BLaER1 (cell line): ENCODE data around the gene SLC9C2.
"Not testable (repeated sequence)": the region's sequence is repeated elsewhere in the genome, so short reads cannot be mapped to it uniquely, and the experiment has no call there.

Source experiments
- H3K27ac ChIP-seq: shearing (Covaris generic); formaldehyde crosslinking; 2 replicates; pipeline ENCODE4 v1.8.1; 2022
- H3K27me3 ChIP-seq: shearing (Covaris generic); formaldehyde crosslinking; 2 replicates; pipeline ENCODE4 v1.8.1; 2022
- H3K36me3 ChIP-seq: shearing (Covaris generic); formaldehyde crosslinking; 2 replicates; pipeline ENCODE4 v1.8.1; 2022
- H3K4me1 ChIP-seq: shearing (Covaris generic); formaldehyde crosslinking; 2 replicates; pipeline ENCODE4 v1.8.1; 2022
- H3K4me2 ChIP-seq: shearing (Covaris generic); formaldehyde crosslinking; 2 replicates; pipeline ENCODE4 v1.8.1; 2022
- H3K4me3 ChIP-seq: shearing (Covaris generic); formaldehyde crosslinking; 2 replicates; pipeline ENCODE4 v1.8.1; 2022
- H3K9ac ChIP-seq: shearing (Covaris generic); formaldehyde crosslinking; 2 replicates; pipeline ENCODE4 v1.8.1; 2022
- H3K9me3 ChIP-seq: shearing (Covaris generic); formaldehyde crosslinking; 2 replicates; pipeline ENCODE4 v1.8.1; 2022
- H4K20me1 ChIP-seq: shearing (Covaris generic); formaldehyde crosslinking; 2 replicates; pipeline ENCODE4 v1.8.1; 2022
- Cebpa-rat ChIP-seq: shearing (Covaris generic); IDR thresholded peaks from 2 replicates; pipeline ENCODE4 v1.8.1; 2022

The SLC9C2 gene

DNA sequence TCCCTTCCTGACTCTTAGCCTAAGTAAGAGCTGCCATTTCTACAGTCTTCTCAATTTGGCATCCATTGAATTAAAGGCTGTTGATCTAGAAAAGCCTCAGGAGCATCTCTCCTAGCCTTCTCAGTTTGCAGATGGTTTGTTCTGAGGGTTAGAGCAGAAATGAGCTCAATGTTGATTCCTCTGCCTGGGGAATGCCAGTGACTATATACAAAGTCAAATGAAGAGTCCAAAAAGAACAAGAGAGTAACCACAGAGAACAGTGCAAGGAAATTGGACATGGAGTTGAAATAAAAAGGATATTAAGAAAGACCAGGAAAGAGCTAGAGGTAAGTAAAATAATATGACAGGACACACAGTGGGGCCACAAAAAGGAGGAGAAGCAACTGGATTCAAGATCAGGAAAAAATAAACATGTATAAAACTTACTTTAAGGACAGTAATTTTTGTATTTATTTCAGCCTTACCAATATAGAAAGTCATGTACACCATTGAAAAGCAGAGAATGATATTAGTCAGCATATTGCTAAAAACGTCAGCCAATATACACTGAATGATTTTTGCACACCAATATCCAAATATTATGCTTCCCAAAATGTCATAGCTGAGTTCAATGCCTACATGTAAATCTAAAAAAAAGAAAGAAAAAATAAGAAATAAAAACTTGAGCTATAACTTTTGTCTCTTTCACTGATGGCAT lies 21.3 kb downstream of the SLC9C2 start:
- no peak overlapping the region for H3K4me3 ChIP-seq
- no peak overlapping the region for H3K9ac ChIP-seq
- TF ChIP-seq Cebpa-rat = no peak
- H3K4me1 ChIP-seq = no peaks in the 10 kb centered on the region
- no peak overlapping the region for H3K4me2 ChIP-seq
- no peaks in the 10 kb centered on the region for H3K9me3 ChIP-seq
- no peaks in the 10 kb centered on the region for H3K36me3 ChIP-seq
- H3K27me3 ChIP-seq = no peaks in the 10 kb centered on the region
- H3K27ac ChIP-seq = no peak overlapping the region
- no peaks in the 10 kb centered on the region for H4K20me1 ChIP-seq

DNA sequence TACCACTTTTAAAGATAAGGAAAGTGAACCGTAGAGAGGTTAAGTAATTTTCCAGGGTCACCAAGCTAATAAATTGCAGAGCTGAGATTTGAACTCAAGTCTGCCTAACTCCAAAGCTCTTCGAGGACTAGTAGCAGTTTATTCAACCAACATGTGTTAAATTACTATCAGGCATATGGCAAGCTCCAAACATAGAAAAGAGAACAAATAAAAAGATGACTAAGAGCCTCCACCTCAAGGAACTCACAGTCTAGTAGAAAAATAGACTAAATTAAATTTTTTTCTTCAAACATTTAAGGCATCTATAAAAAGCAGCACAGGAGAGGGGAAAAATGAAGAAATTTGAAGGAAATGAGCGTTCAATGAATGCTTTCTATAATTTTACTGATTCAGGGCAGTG lies 22.2 kb downstream of the SLC9C2 start:
- no peak for TF ChIP-seq Cebpa-rat
- Histone ChIP-seq H3K9me3 (no peaks in the 10 kb centered on the region), H3K36me3 (no peaks in the 10 kb centered on the region), H3K4me3 (no peak overlapping the region), H3K9ac (no peak overlapping the region), H3K27ac (no peak overlapping the region), H4K20me1 (no peaks in the 10 kb centered on the region), H3K4me2 (no peak overlapping the region), H3K4me1 (no peaks in the 10 kb centered on the region), H3K27me3 (no peaks in the 10 kb centered on the region)

- Histone ChIP-seq H3K9ac (no peak overlapping the region), H3K4me2 (no peak overlapping the region), H3K27me3 (no peaks in the 10 kb centered on the region), H3K9me3 (no peaks in the 10 kb centered on the region), H3K27ac (no peak overlapping the region), H3K36me3 (no peaks in the 10 kb centered on the region), H4K20me1 (no peaks in the 10 kb centered on the region), H3K4me1 (no peaks in the 10 kb centered on the region), H3K4me3 (no peak overlapping the region)
- TF ChIP-seq Cebpa-rat = no peak
Observed at GRCh38 chr1:173580071-173580470, 22.8 kb downstream of the SLC9C2 start.

DNA sequence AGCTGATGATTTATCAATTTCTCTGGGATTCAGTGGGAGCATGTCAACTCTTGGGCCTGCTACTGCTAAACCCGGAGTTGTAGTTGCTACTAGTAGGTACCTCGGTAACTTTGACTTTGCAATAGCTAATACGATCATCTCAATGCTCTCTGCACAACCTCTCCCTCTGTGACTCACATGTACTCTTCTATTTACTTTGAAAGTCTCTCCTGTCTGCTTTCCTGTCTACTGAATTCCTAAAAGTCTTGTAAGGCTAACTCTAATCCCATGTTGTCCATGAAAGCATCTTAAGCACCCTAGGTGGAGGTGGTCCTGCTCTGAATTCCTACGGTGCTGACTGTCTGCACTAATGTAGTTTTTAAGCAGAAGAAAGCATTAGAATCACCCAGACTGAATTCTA lies 29.3 kb downstream of the SLC9C2 start:
- no peaks in the 10 kb centered on the region for H3K27me3 ChIP-seq
- H4K20me1 ChIP-seq = no peaks in the 10 kb centered on the region
- H3K9ac ChIP-seq = no peak overlapping the region
- no peaks in the 10 kb centered on the region for H3K36me3 ChIP-seq
- H3K4me2 ChIP-seq = no peak overlapping the region
- no peaks in the 10 kb centered on the region for H3K9me3 ChIP-seq
- H3K4me3 ChIP-seq = no peak overlapping the region
- no peak for TF ChIP-seq Cebpa-rat
- no peak overlapping the region for H3K27ac ChIP-seq
- no peaks in the 10 kb centered on the region for H3K4me1 ChIP-seq

- no peaks in the 10 kb centered on the region for H3K9me3 ChIP-seq
- TF ChIP-seq Cebpa-rat = no peak
- H3K4me2 ChIP-seq = no peak overlapping the region
- H3K9ac ChIP-seq = no peak overlapping the region
- H3K4me3 ChIP-seq = no peak overlapping the region
- no peaks in the 10 kb centered on the region for H3K4me1 ChIP-seq
- no peaks in the 10 kb centered on the region for H3K36me3 ChIP-seq
- H4K20me1 ChIP-seq = no peaks in the 10 kb centered on the region
- H3K27ac ChIP-seq = no peak overlapping the region
- H3K27me3 ChIP-seq = no peaks in the 10 kb centered on the region
Observed at GRCh38 chr1:173572201-173572873, 30.5 kb downstream of the SLC9C2 start.

DNA sequence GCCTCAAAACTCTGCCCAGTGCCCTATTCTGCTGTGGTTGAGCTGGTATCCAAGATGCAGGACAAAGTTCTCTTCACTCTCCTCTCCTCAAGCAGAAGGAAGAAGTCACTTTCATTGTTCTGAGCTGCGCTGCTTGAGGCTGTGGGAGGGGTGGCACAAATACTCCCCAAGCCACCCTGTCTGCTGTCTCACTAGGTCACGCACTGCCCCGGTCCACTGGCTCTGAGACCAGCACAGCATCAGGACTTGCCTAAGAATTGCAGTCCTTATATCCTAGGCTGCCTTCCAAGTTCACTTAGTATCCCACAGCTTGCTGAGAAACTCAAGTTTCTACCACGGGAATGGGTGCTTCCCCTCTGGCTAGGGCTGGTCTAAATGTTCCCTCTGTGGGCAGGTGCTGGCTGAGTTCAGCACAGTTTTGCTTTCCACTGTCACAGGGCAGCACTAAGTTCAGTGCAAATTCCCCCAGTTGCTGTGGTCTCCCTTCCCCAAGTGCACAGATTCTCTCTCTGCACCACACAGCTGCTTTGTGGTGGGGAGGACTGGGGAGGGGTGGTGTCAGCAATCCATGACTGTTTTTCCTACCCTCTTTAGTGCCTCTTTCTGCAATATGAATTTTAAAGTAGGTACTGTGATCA lies 32.4 kb downstream of the SLC9C2 start:
- Histone ChIP-seq H3K27me3 (no peaks in the 10 kb centered on the region), H3K36me3 (no peaks in the 10 kb centered on the region), H3K9me3 (no peaks in the 10 kb centered on the region), H3K4me1 (no peaks in the 10 kb centered on the region), H3K9ac (no peak overlapping the region), H3K4me3 (no peak overlapping the region), H4K20me1 (no peaks in the 10 kb centered on the region), H3K4me2 (no peak overlapping the region), H3K27ac (no peak overlapping the region)
- no peak for TF ChIP-seq Cebpa-rat

DNA sequence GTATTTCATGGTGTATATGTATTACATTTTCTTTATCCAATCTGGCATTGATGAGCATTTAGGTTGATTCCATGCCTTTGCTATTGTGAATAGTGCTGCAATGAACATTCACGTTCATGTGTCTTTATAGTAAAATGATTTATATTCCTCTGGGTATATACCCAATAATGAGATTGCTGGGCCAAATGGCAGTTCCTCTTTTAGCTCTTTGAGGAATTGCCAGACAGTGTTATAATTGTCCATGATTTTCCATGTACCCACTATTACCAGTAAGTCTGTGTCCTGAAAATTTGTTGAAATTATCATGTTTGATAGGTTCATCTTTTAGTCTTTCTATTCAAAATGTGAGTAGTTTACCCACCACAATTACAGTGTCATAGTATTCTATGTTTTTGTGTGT lies 34.4 kb downstream of the SLC9C2 start:
- H3K27me3 ChIP-seq = no peaks in the 10 kb centered on the region
- no peaks in the 10 kb centered on the region for H4K20me1 ChIP-seq
- no peaks in the 10 kb centered on the region for H3K36me3 ChIP-seq
- H3K4me2 ChIP-seq = no peak overlapping the region
- H3K9me3 ChIP-seq = no peaks in the 10 kb centered on the region
- no peak overlapping the region for H3K4me3 ChIP-seq
- no peak overlapping the region for H3K27ac ChIP-seq
- TF ChIP-seq Cebpa-rat = no peak
- H3K4me1 ChIP-seq = no peaks in the 10 kb centered on the region
- no peak overlapping the region for H3K9ac ChIP-seq

GRCh38 chr1:173563846-173564245 lies 39.0 kb downstream of the SLC9C2 start:
- not testable (repeated sequence) for H3K4me2 ChIP-seq, H3K9me3 ChIP-seq, H3K36me3 ChIP-seq, H3K27ac ChIP-seq, H3K4me1 ChIP-seq, H3K4me3 ChIP-seq, H3K9ac ChIP-seq, H4K20me1 ChIP-seq, H3K27me3 ChIP-seq

GRCh38 chr1:173562813-173563212 lies 40.1 kb downstream of the SLC9C2 start:
- H4K20me1 ChIP-seq = no peaks in the 10 kb centered on the region
- TF ChIP-seq Cebpa-rat = no peak
- H3K27ac ChIP-seq = no peak overlapping the region
- H3K4me1 ChIP-seq = no peaks in the 10 kb centered on the region
- no peaks in the 10 kb centered on the region for H3K9me3 ChIP-seq
- H3K27me3 ChIP-seq = no peaks in the 10 kb centered on the region
- H3K9ac ChIP-seq = no peak overlapping the region
- no peak overlapping the region for H3K4me2 ChIP-seq
- no peaks in the 10 kb centered on the region for H3K36me3 ChIP-seq
- H3K4me3 ChIP-seq = no peak overlapping the region

DNA sequence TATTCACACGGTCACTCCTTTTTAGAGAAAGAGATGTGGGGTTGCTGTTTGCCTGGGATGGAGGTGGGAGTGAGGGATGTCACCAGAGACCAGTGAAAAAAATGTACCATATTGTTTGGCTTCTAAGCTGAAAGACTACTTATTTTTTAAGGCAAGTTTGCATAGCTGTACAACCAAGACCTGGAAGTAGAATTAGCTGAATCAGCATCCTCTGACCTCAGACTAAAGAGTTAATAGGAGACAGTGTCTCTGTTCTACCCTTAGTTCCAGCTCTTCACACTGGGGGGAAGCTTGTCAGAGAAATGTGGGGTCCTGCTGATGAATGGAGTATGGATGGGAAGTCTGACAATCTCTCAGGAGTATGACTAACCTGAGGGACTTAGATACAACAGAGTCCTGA lies 41.6 kb downstream of the SLC9C2 start:
- no peak overlapping the region for H3K4me2 ChIP-seq
- no peak overlapping the region for H3K4me3 ChIP-seq
- no peak for TF ChIP-seq Cebpa-rat
- H3K36me3 ChIP-seq = no peaks in the 10 kb centered on the region
- no peak overlapping the region for H3K27ac ChIP-seq
- no peak overlapping the region for H3K9ac ChIP-seq
- no peaks in the 10 kb centered on the region for H4K20me1 ChIP-seq
- no peaks in the 10 kb centered on the region for H3K9me3 ChIP-seq
- H3K4me1 ChIP-seq = no peaks in the 10 kb centered on the region
- no peaks in the 10 kb centered on the region for H3K27me3 ChIP-seq
